Endothelial cell of umbilical vein (primary cell): ENCODE data around the gene DUSP28. TPM values are rescaled to one million over a fixed set of nuclear protein-coding genes. Genes with fewer than 3 reads are reported as not detected.

Experiments used
- BruUV-seq: library from RNA; stranded (reverse); fragments of 400-500 nt; replicated peaks from 2 replicates; lab custom pipeline; 2021; lab: Mats Ljungman, UMichigan
- CTCF ChIA-PET: fragments of 300-600, 350-600 bp; sonication (Branson Sonifier 250); formaldehyde crosslinking; loops from one replicate; lab custom pipeline; 2021; ENCODE audit warnings: antibody characterized with exemption, inconsistent platforms; lab: Charles Lee
- POLR2A ChIA-PET: fragments of 300-600, 350-600 bp; sonication (Branson Sonifier 250); formaldehyde crosslinking; loops from one replicate; lab custom pipeline; 2021; ENCODE audit warnings: antibody characterized with exemption, inconsistent platforms; lab: Charles Lee
- DNase-seq: peaks from one replicate; pipeline ENCODE4 v3.0.0-alpha.2; 2011; ENCODE audit warnings: low read depth, low spot score
- FAIRE-seq: peaks from 2 replicates; lab custom pipeline; 2011; peaks lifted over from hg19 to GRCh38; lab: Jason Lieb, UNC
- H2AFZ ChIP-seq: 2 replicates; pipeline ENCODE4 v1.6.0; 2012; ENCODE audit warnings: low read depth, low read length, control low read depth, inconsistent platforms
- H3K27ac ChIP-seq: 2 replicates; pipeline ENCODE4 v1.5.1; 2011; ENCODE audit warnings: low read depth, mild to moderate bottlenecking, control low read depth, low read length, moderate library complexity; ENCODE audit not compliant: insufficient read depth
- H3K27me3 ChIP-seq, 2 experiments: 2 replicates each; pipeline versions ENCODE4 v1.6.0 to v1.6.1; 2011; ENCODE audit warnings: low read length in 2 of 2, mixed read lengths in 1 of 2; ENCODE audit not compliant: control insufficient read depth in 2 of 2, insufficient read depth in 2 of 2
- H3K36me3 ChIP-seq, 2 experiments: 2 replicates in 1 of 2; 3 replicates in 1 of 2; pipeline ENCODE4 v1.5.1; 2011; ENCODE audit warnings: low read length in 2 of 2, mild to moderate bottlenecking in 1 of 2, moderate library complexity in 1 of 2; ENCODE audit not compliant: control insufficient read depth in 2 of 2, insufficient read depth in 2 of 2; ENCODE audit errors: extremely low read depth in 1 of 2
- H3K4me1 ChIP-seq: 3 replicates; pipeline ENCODE4 v1.5.1; 2011; ENCODE audit warnings: mild to moderate bottlenecking, low read length; ENCODE audit not compliant: control insufficient read depth, insufficient read depth; ENCODE audit errors: extremely low read depth
- H3K4me2 ChIP-seq: 2 replicates; pipeline ENCODE4 v1.6.1; 2011; ENCODE audit warnings: low read length, control low read depth, mixed read lengths; ENCODE audit not compliant: insufficient read depth
- H3K4me3 ChIP-seq, 3 experiments: fragments of 200-600 bp in 1 of 3; sonication (generic), shearing (Covaris generic) in 1 of 3; replicated peaks in 1 of 3; 2 replicates each; pipeline ENCODE4 v1.5.1; 2011 to 2016; ENCODE audit warnings: control low read depth in 3 of 3, low read length in 3 of 3, mild to moderate bottlenecking in 2 of 3, inconsistent platforms in 1 of 3, low read depth in 1 of 3, moderate library complexity in 1 of 3; ENCODE audit not compliant: insufficient read depth in 1 of 3
- H3K79me2 ChIP-seq: 2 replicates; pipeline ENCODE4 v1.6.0; 2012; ENCODE audit warnings: low read length, inconsistent platforms; ENCODE audit not compliant: control insufficient read depth, insufficient read depth
- H3K9ac ChIP-seq: replicated peaks from 2 replicates; pipeline ENCODE3; 2011; ENCODE audit warnings: low read length, control low read depth; ENCODE audit not compliant: insufficient read depth; ENCODE audit errors: extremely low read depth
- H3K9me1 ChIP-seq: replicated peaks from 3 replicates; pipeline ENCODE4 v1.6.0; 2011; ENCODE audit warnings: mild to moderate bottlenecking, low read length; ENCODE audit not compliant: control insufficient read depth, insufficient read depth; ENCODE audit errors: extremely low read depth
- H3K9me3 ChIP-seq: replicated peaks from 2 replicates; pipeline ENCODE4 v1.5.1; 2012; ENCODE audit warnings: low read length, inconsistent platforms; ENCODE audit not compliant: control insufficient read depth, insufficient read depth
- H4K20me1 ChIP-seq: replicated peaks from 2 replicates; pipeline ENCODE3; 2011; ENCODE audit warnings: mild to moderate bottlenecking, low read length; ENCODE audit not compliant: control insufficient read depth, insufficient read depth; ENCODE audit errors: extremely low read depth
- EZH2 ChIP-seq: IDR thresholded peaks from 2 replicates; pipeline ENCODE4 v1.6.1; 2012; ENCODE audit warnings: borderline replicate concordance, low read depth, mild to moderate bottlenecking, moderate library complexity, low read length, inconsistent platforms; ENCODE audit not compliant: severe bottlenecking
- FOS ChIP-seq: IDR thresholded peaks from 2 replicates; pipeline ENCODE4 v1.6.1; 2011; ENCODE audit warnings: mild to moderate bottlenecking, low read length, moderate library complexity, borderline replicate concordance; ENCODE audit not compliant: insufficient read depth
- GATA2 ChIP-seq: IDR thresholded peaks from 2 replicates; pipeline ENCODE4 v1.7.0; 2011; ENCODE audit warnings: low read depth, mild to moderate bottlenecking, moderate library complexity, mixed read lengths, low read length; ENCODE audit not compliant: insufficient read length, insufficient read depth
- JUN ChIP-seq: IDR thresholded peaks from 2 replicates; pipeline ENCODE4 v1.6.1; 2011; ENCODE audit warnings: borderline replicate concordance, low read depth; ENCODE audit not compliant: insufficient read length, insufficient read depth
- MYC ChIP-seq: IDR thresholded peaks from one replicate; pipeline ENCODE4 v1.6.1; 2011; ENCODE audit warnings: mild to moderate bottlenecking, low read depth, low read length
- POLR2A ChIP-seq: IDR thresholded peaks from 2 replicates; pipeline ENCODE4 v1.6.1; 2012; ENCODE audit warnings: low read depth, mild to moderate bottlenecking, control low read depth, low read length
- POLR2AphosphoS5 ChIP-seq: IDR thresholded peaks from 2 replicates; pipeline ENCODE4 v1.6.1; 2012; ENCODE audit warnings: low read depth, mild to moderate bottlenecking, control low read depth, low read length, moderate library complexity; ENCODE audit not compliant: insufficient read depth
- dilution Hi-C: fragments of 300-500 bp; cut with MboI; formaldehyde crosslinking; loops from one replicate; pipeline ENCODE4 v1.15.0; 2019; ENCODE audit warnings: low sequenced_read_pairs; ENCODE audit not compliant: extremely low pct_ligation_motif_present
- intact Hi-C: fragments of 100-400 bp; cut with micrococcal nuclease; formaldehyde crosslinking; loops from one replicate; pipeline ENCODE4 v1.10.0; 2022
- polyA plus RNA-seq, 4 experiments: library from polyadenylated mRNA; depleted of rRNA in 3 of 4; stranded (reverse) in 3 of 4; unstranded in 1 of 4; fragments of >200 nt; gene quantifications; 2 replicates each; pipeline versions ENCODE4 v1.2.1 to v1.2.3, GENCODE V29; 2011 to 2012; ENCODE audit warnings: missing spikeins in 1 of 4
- total RNA-seq: library from RNA; stranded (reverse); gene quantifications from 2 replicates; pipeline ENCODE4 v1.2.3, GENCODE V29; 2021
- TF ChIP-seq, protein P1 (sequence below): IDR thresholded peaks from 2 replicates; pipeline ENCODE4 v1.6.1; 2011; ENCODE audit not compliant: insufficient read depth, insufficient read length
- TF ChIP-seq, protein P2 (sequence below), 2 donors: IDR thresholded peaks; 1 replicate in 1 of 2; 2 replicates in 1 of 2; pipeline ENCODE4 v1.5.1; 2011; ENCODE audit warnings: low read length in 2 of 2, mild to moderate bottlenecking in 2 of 2, moderate library complexity in 2 of 2, control low read depth in 1 of 2, inconsistent platforms in 1 of 2, low read depth in 1 of 2; ENCODE audit not compliant: insufficient read depth in 1 of 2; ENCODE audit errors: extremely low read depth in 1 of 2

Gene DUSP28
- total and polyA plus RNA-seq, 2 donors (not counting 3 experiments of a cell fraction or from before 2014, with no cell fraction given), result 2.2 to 4.3 TPM

DNA sequence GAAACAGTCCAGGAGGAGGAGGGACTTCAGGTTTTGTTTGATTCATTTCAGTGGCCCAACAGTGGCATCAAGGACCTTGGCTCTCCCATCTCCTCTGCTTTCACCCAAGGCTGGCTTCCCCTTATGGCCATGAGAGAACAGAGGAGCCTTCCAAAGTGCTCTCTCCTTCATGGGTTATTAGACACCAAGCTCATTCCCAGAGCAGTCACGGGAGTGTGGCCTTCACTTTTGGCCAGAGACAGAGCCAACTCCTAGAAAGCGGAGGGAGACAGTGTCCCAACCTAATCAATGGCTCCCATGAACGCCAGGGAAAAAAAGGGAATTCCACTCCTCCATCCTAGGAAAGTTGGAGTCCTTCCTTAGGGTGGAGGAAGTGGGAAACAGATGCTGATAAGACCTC lies 871 bp upstream of the DUSP28 start:
- no peak overlapping the region for H3K4me3 ChIP-seq
- no peak for DNase-seq

More for the DNA sequence above, 871 bp upstream of the DUSP28 start:
- ChIA-PET POLR2A (no interaction called here), CTCF (interaction anchor here (0.8 to 4.3 kb wide), 3 partner anchors 9 to 45 kb away, joined by 3 to 22 read pairs (median 4); partner anchors contain the start of genes CAPN10 and RNPEPL1)
- Histone ChIP-seq H3K4me1 (peaks cover 34% of the 10 kb centered on the region), H3K9me1 (no peaks in the 10 kb centered on the region), H2AFZ (no peak overlapping the region), H3K27me3 (no peaks in the 10 kb centered on the region), H3K27ac (no peak overlapping the region), H3K4me2 (peak overlapping the region; percentile 67), H4K20me1 (no peaks in the 10 kb centered on the region), H3K9me3 (no peaks in the 10 kb centered on the region), H3K79me2 (peaks cover 13% of the 10 kb centered on the region), H3K9ac (no peak overlapping the region), H3K36me3 (peaks cover 0 to under 1% of the 10 kb centered on the region in 2 experiments)
- no peak for FAIRE-seq
- dilution Hi-C loops, result no loop called here
- no TSS peak for BruUV-seq
- intact Hi-C loops, result no loop called here
- TF ChIP-seq MYC (no peak), JUN (no peak), POLR2AphosphoS5 (no peak), POLR2A (no peak), EZH2 (no peak), FOS (no peak), GATA2 (no peak)
- TF ChIP-seq, protein P1, sequence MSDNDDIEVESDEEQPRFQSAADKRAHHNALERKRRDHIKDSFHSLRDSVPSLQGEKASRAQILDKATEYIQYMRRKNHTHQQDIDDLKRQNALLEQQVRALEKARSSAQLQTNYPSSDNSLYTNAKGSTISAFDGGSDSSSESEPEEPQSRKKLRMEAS, result no peak
- TF ChIP-seq, protein P2, sequence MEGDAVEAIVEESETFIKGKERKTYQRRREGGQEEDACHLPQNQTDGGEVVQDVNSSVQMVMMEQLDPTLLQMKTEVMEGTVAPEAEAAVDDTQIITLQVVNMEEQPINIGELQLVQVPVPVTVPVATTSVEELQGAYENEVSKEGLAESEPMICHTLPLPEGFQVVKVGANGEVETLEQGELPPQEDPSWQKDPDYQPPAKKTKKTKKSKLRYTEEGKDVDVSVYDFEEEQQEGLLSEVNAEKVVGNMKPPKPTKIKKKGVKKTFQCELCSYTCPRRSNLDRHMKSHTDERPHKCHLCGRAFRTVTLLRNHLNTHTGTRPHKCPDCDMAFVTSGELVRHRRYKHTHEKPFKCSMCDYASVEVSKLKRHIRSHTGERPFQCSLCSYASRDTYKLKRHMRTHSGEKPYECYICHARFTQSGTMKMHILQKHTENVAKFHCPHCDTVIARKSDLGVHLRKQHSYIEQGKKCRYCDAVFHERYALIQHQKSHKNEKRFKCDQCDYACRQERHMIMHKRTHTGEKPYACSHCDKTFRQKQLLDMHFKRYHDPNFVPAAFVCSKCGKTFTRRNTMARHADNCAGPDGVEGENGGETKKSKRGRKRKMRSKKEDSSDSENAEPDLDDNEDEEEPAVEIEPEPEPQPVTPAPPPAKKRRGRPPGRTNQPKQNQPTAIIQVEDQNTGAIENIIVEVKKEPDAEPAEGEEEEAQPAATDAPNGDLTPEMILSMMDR (IDR thresholded peaks at IDR 0.05; ENCODE audit: extremely low read depth in 1 of 2, insufficient read depth in 1 of 2, low read depth in 1 of 2, low read length in 2 of 2), result no peak
